Muscle layer of colon (tissue), 2 donors: ENCODE data around the gene DMRT1.
"Not testable (repeated sequence)": the region's sequence is repeated elsewhere in the genome, so short reads cannot be mapped to it uniquely, and the experiment has no call there.

Experiments
- H3K27ac ChIP-seq: one replicate; pipeline ENCODE4 v1.7.0; 2013; ENCODE audit warnings: low read depth, mild to moderate bottlenecking, low read length, moderate library complexity
- H3K27me3 ChIP-seq, 2 donors: one replicate each; pipeline ENCODE4 v1.7.0; 2013; ENCODE audit warnings: low read length in 2 of 2, mild to moderate bottlenecking in 2 of 2; ENCODE audit not compliant: insufficient read depth in 2 of 2, control insufficient read depth in 1 of 2
- H3K36me3 ChIP-seq: one replicate; pipeline ENCODE4 v1.7.0; 2013; ENCODE audit warnings: mild to moderate bottlenecking, low read length; ENCODE audit not compliant: insufficient read depth
- H3K4me1 ChIP-seq: one replicate; pipeline ENCODE4 v1.7.0; 2013; ENCODE audit warnings: mild to moderate bottlenecking, low read length; ENCODE audit not compliant: insufficient read depth
- H3K4me3 ChIP-seq, 2 donors: one replicate each; pipeline ENCODE4 v1.7.0; 2013; ENCODE audit warnings: low read length in 2 of 2, low read depth in 1 of 2, mild to moderate bottlenecking in 1 of 2, moderate library complexity in 1 of 2
- H3K9ac ChIP-seq: one replicate; pipeline ENCODE4 v1.7.0; 2013; ENCODE audit warnings: low read length
- H3K9me3 ChIP-seq: one replicate; pipeline ENCODE4 v1.7.0; 2013; ENCODE audit warnings: mild to moderate bottlenecking, low read length
- donor health status: abdominal sarcoma.
- donor health status: Adenocarcinoma of cecum.

DMRT1 gene

GRCh38 chr9:995192-995591, 153.7 kb downstream of the DMRT1 start:
- Histone ChIP-seq H3K4me1 (no peaks in the 10 kb centered on the region), H3K9me3 (no peaks in the 10 kb centered on the region), H3K36me3 (no peaks in the 10 kb centered on the region), H3K27me3 (peaks cover 0 to 9% of the 10 kb centered on the region in 2 donors), H3K9ac (no peak overlapping the region), H3K4me3 (no peak overlapping the region), H3K27ac (no peak overlapping the region)

- Histone ChIP-seq H3K27ac (no peak overlapping the region), H3K36me3 (no peaks in the 10 kb centered on the region), H3K4me1 (no peaks in the 10 kb centered on the region), H3K4me3 (no peak overlapping the region), H3K27me3 (peaks cover 0 to 3% of the 10 kb centered on the region in 2 donors), H3K9ac (no peak overlapping the region), H3K9me3 (no peaks in the 10 kb centered on the region)
These were observed 154.3 kb downstream of the DMRT1 start for GRCh38 chr9:995781-996180.

- not testable (repeated sequence) for H3K27ac ChIP-seq, H3K4me3 ChIP-seq
These were observed 157.0 kb downstream of the DMRT1 start for GRCh38 chr9:998299-999110.

GRCh38 chr9:1001838-1002237, 160.3 kb downstream of the DMRT1 start:
- no peaks in the 10 kb centered on the region for H3K4me1 ChIP-seq
- no peaks in the 10 kb centered on the region for H3K27me3 ChIP-seq
- no peak overlapping the region for H3K9ac ChIP-seq
- H3K4me3 ChIP-seq = no peak overlapping the region
- no peaks in the 10 kb centered on the region for H3K36me3 ChIP-seq
- no peak overlapping the region for H3K27ac ChIP-seq
- no peaks in the 10 kb centered on the region for H3K9me3 ChIP-seq

More at GRCh38 chr9:998299-999110, 157.0 kb downstream of the DMRT1 start:
- H3K9me3 ChIP-seq, H3K36me3 ChIP-seq, H3K27me3 ChIP-seq, H3K4me1 ChIP-seq, H3K9ac ChIP-seq: not testable (repeated sequence)

- no peaks in the 10 kb centered on the region for H3K27me3 ChIP-seq
- no peaks in the 10 kb centered on the region for H3K36me3 ChIP-seq
- H3K27ac ChIP-seq = no peak overlapping the region
- H3K9ac ChIP-seq = no peak overlapping the region
- H3K4me3 ChIP-seq = no peak overlapping the region
- H3K9me3 ChIP-seq = no peaks in the 10 kb centered on the region
- H3K4me1 ChIP-seq = no peaks in the 10 kb centered on the region
These were observed 161.2 kb downstream of the DMRT1 start for GRCh38 chr9:1002678-1003077.

GRCh38 chr9:1005043-1005667, 163.7 kb downstream of the DMRT1 start:
- no peaks in the 10 kb centered on the region for H3K36me3 ChIP-seq
- no peak overlapping the region for H3K4me3 ChIP-seq
- H3K9ac ChIP-seq = no peak overlapping the region
- no peaks in the 10 kb centered on the region for H3K27me3 ChIP-seq
- H3K27ac ChIP-seq = no peak overlapping the region
- no peaks in the 10 kb centered on the region for H3K4me1 ChIP-seq
- no peaks in the 10 kb centered on the region for H3K9me3 ChIP-seq

- H3K4me3 ChIP-seq = no peak overlapping the region
- H3K36me3 ChIP-seq = no peaks in the 10 kb centered on the region
- H3K9ac ChIP-seq = no peak overlapping the region
- no peaks in the 10 kb centered on the region for H3K9me3 ChIP-seq
- no peak overlapping the region for H3K27ac ChIP-seq
- H3K27me3 ChIP-seq = no peaks in the 10 kb centered on the region
- no peaks in the 10 kb centered on the region for H3K4me1 ChIP-seq
These were observed 165.8 kb downstream of the DMRT1 start for GRCh38 chr9:1007312-1007711.

- H3K9ac ChIP-seq = no peak overlapping the region
- H3K4me1 ChIP-seq = no peaks in the 10 kb centered on the region
- H3K36me3 ChIP-seq = no peaks in the 10 kb centered on the region
- H3K4me3 ChIP-seq = no peak overlapping the region
- H3K27ac ChIP-seq = no peak overlapping the region
- H3K9me3 ChIP-seq = no peaks in the 10 kb centered on the region
- H3K27me3 ChIP-seq = no peaks in the 10 kb centered on the region
These were observed 166.7 kb downstream of the DMRT1 start for GRCh38 chr9:1008216-1008615.

- H3K36me3 ChIP-seq = no peaks in the 10 kb centered on the region
- H3K27me3 ChIP-seq = no peaks in the 10 kb centered on the region
- no peak overlapping the region for H3K27ac ChIP-seq
- no peak overlapping the region for H3K9ac ChIP-seq
- no peak overlapping the region for H3K4me3 ChIP-seq
- no peaks in the 10 kb centered on the region for H3K4me1 ChIP-seq
- H3K9me3 ChIP-seq = no peaks in the 10 kb centered on the region
These were observed 167.7 kb downstream of the DMRT1 start for GRCh38 chr9:1009101-1009707.

GRCh38 chr9:1013021-1013420, 171.5 kb downstream of the DMRT1 start:
- Histone ChIP-seq H3K9ac (no peak overlapping the region), H3K27ac (no peak overlapping the region), H3K36me3 (no peaks in the 10 kb centered on the region), H3K27me3 (no peaks in the 10 kb centered on the region), H3K9me3 (no peaks in the 10 kb centered on the region), H3K4me3 (no peak overlapping the region), H3K4me1 (no peaks in the 10 kb centered on the region)

- Histone ChIP-seq H3K9me3 (no peaks in the 10 kb centered on the region), H3K9ac (no peak overlapping the region), H3K27ac (no peak overlapping the region), H3K4me3 (no peak overlapping the region), H3K27me3 (no peaks in the 10 kb centered on the region), H3K36me3 (no peaks in the 10 kb centered on the region), H3K4me1 (no peaks in the 10 kb centered on the region)
These were observed 172.7 kb downstream of the DMRT1 start for GRCh38 chr9:1014225-1014624.
